Measurements from ENCODE around the gene RPN2. TPM values are rescaled to one million over a fixed set of nuclear protein-coding genes. Genes with fewer than 3 reads are reported as not detected.

RPN2 gene
- polyA plus RNA-seq, 1 of the 3 experiments (the other 2 are of a cell fraction), result 420 TPM

DNA sequence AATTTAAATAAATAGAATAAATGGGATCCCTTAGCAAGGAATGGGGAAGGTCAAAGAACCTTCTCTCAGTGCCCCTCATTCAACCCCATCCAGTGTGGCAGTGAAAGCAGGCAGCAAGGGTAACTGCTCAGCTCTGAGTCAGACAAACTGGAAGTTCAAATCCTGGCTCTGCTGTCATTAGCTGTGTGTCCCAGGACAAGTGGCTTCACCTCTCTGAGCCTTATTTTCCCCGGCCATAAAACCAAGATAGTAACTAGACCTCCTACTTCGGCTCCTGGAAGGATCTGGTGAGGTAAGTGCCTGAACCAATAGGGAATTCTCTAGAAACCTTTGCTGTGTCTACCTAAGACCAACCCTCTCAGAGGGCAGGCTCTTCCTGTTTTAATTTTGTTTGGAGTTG, 78.4 kb downstream of the RPN2 start:
- Histone ChIP-seq H3K36me3 (replicated peaks in 1 of 2; ENCODE audit: control insufficient read depth in 1 of 2, insufficient read depth in 2 of 2, low read length in 1 of 2) (no peaks in the 10 kb centered on the region), H3K4me3 (ENCODE audit: low read depth in 2 of 2, low read length in 1 of 2) (no peak overlapping the region), H3K27me3 (ENCODE audit: insufficient read depth) (peaks cover 14% of the 10 kb centered on the region; the same call in 1 of the 2 replicates), H3K79me2 (ENCODE audit: insufficient read depth) (no peaks in the 10 kb centered on the region), H3K9ac (no peak overlapping the region), H3K9me3 (no peaks in the 10 kb centered on the region), H2AFZ (ENCODE audit: low read depth) (no peak overlapping the region), H4K20me1 (ENCODE audit: insufficient read depth) (no peaks in the 10 kb centered on the region), H3K9me2 (no peaks in the 10 kb centered on the region), H3F3A (replicated peaks; ENCODE audit: insufficient read depth) (no peaks in the 10 kb centered on the region), H3K27ac (ENCODE audit: low read depth in 2 of 2, low read length in 1 of 2) (no peak overlapping the region), H3K4me2 (no peak overlapping the region), H3K4me1 (ENCODE audit: control insufficient read depth in 1 of 2, insufficient read depth in 2 of 2, low read depth in 1 of 2, low read length in 1 of 2) (peaks cover 0 to 18% of the 10 kb centered on the region in 2 experiments; a peak in 1 of 4 replicates)
- TF ChIP-seq RFX5 (IDR thresholded peaks at IDR 0.05; ENCODE audit: low read length) (no peak), EZH2phosphoT487 (IDR thresholded peaks at IDR 0.05; ENCODE audit: borderline replicate concordance, low read depth) (no peak), RAD21 (IDR thresholded peaks at IDR 0.05; ENCODE audit: low read length) (no peak), SIN3A (IDR thresholded peaks at IDR 0.05; ENCODE audit: borderline replicate concordance, low read depth, low read length) (no peak), GATA2 (CRISPR knock-in tag; IDR thresholded peaks at IDR 0.05) (no peak), RXRA (IDR thresholded peaks at IDR 0.05; ENCODE audit: borderline replicate concordance, low read depth) (no peak), NRF1 (IDR thresholded peaks at IDR 0.05; ENCODE audit: low read depth, low read length) (no peak), TAF1 (IDR thresholded peaks at IDR 0.05; ENCODE audit: borderline replicate concordance, low read depth, low read length) (no peak), EP300 (IDR thresholded peaks at IDR 0.05; ENCODE audit: borderline replicate concordance in 1 of 2, low read depth in 1 of 2, low read length in 1 of 2) (no peak), MXI1 (IDR thresholded peaks at IDR 0.05; ENCODE audit: low read depth, low read length) (no peak), CHD2 (IDR thresholded peaks at IDR 0.05; ENCODE audit: low read length, partially characterized antibody) (no peak), TCF12 (IDR thresholded peaks at IDR 0.05) (no peak), JUND (IDR thresholded peaks at IDR 0.05) (no peak)
- TF ChIP-seq, protein P1, sequence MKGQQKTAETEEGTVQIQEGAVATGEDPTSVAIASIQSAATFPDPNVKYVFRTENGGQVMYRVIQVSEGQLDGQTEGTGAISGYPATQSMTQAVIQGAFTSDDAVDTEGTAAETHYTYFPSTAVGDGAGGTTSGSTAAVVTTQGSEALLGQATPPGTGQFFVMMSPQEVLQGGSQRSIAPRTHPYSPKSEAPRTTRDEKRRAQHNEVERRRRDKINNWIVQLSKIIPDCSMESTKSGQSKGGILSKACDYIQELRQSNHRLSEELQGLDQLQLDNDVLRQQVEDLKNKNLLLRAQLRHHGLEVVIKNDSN (IDR thresholded peaks at IDR 0.05; ENCODE audit: borderline replicate concordance, low read depth), result no peak
- TF ChIP-seq, protein P2, sequence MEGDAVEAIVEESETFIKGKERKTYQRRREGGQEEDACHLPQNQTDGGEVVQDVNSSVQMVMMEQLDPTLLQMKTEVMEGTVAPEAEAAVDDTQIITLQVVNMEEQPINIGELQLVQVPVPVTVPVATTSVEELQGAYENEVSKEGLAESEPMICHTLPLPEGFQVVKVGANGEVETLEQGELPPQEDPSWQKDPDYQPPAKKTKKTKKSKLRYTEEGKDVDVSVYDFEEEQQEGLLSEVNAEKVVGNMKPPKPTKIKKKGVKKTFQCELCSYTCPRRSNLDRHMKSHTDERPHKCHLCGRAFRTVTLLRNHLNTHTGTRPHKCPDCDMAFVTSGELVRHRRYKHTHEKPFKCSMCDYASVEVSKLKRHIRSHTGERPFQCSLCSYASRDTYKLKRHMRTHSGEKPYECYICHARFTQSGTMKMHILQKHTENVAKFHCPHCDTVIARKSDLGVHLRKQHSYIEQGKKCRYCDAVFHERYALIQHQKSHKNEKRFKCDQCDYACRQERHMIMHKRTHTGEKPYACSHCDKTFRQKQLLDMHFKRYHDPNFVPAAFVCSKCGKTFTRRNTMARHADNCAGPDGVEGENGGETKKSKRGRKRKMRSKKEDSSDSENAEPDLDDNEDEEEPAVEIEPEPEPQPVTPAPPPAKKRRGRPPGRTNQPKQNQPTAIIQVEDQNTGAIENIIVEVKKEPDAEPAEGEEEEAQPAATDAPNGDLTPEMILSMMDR (IDR thresholded peaks at IDR 0.05), result no peak
- TF ChIP-seq, protein P3, sequence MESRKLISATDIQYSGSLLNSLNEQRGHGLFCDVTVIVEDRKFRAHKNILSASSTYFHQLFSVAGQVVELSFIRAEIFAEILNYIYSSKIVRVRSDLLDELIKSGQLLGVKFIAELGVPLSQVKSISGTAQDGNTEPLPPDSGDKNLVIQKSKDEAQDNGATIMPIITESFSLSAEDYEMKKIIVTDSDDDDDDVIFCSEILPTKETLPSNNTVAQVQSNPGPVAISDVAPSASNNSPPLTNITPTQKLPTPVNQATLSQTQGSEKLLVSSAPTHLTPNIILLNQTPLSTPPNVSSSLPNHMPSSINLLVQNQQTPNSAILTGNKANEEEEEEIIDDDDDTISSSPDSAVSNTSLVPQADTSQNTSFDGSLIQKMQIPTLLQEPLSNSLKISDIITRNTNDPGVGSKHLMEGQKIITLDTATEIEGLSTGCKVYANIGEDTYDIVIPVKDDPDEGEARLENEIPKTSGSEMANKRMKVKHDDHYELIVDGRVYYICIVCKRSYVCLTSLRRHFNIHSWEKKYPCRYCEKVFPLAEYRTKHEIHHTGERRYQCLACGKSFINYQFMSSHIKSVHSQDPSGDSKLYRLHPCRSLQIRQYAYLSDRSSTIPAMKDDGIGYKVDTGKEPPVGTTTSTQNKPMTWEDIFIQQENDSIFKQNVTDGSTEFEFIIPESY (IDR thresholded peaks at IDR 0.05; ENCODE audit: borderline replicate concordance, low read depth), result no peak
- DNase-seq, result no peak
- ChIA-PET POLR2A (interaction anchor here (1.2 kb wide), 1 partner anchor 16 kb away, joined by 3 read pairs; no protein-coding TSS in a partner anchor), CTCF (interaction anchor here (0.8 to 1.0 kb wide), 2 partner anchors 14 to 17 kb away, joined by 3 to 4 read pairs; no protein-coding TSS in a partner anchor)
- WGBS (ENCODE audit: low lambda C conversion rate), result 33% methylated on average over 2 of the region's 2 CpGs
